GM12872 (cell line): ENCODE data around the gene PRR36.

Experiments used
- CTCF ChIP-seq: IDR thresholded peaks from 3 replicates; pipeline ENCODE4 v1.5.1; 2011; ENCODE audit warnings: low read depth, mild to moderate bottlenecking, low read length, moderate library complexity; ENCODE audit not compliant: insufficient read depth

Gene PRR36

GRCh38 chr19:7843521-7843920 is 30.7 kb downstream of the PRR36 start:
- no peak for TF ChIP-seq CTCF

- TF ChIP-seq CTCF = no peak
Measured at GRCh38 chr19:7842661-7843294, 31.4 kb downstream of the PRR36 start.

GRCh38 chr19:7841751-7842660 is 32.2 kb downstream of the PRR36 start:
- TF ChIP-seq CTCF = no peak

GRCh38 chr19:7840629-7841028 is 33.6 kb downstream of the PRR36 start:
- TF ChIP-seq CTCF = no peak

GRCh38 chr19:7839476-7839875 is 34.7 kb downstream of the PRR36 start:
- no peak for TF ChIP-seq CTCF

- TF ChIP-seq CTCF = no peak
Measured at GRCh38 chr19:7833225-7834099, 40.7 kb downstream of the PRR36 start.

- TF ChIP-seq CTCF = no peak
Measured at GRCh38 chr19:7832781-7833180, 41.4 kb downstream of the PRR36 start.
